Suprapubic skin (tissue), 3 donors: ENCODE results near the gene RPL36AL.

Experiments
- CTCF ChIP-seq, 2 donors: fragments of 200-600 bp in 1 of 2; fragments of 450-650 bp in 1 of 2; sonication (generic) in 1 of 2; IDR thresholded peaks; one replicate each; pipeline ENCODE4 v1.5.1; 2016 to 2019; ENCODE audit warnings: antibody characterized with exemption in 2 of 2, mild to moderate bottlenecking in 1 of 2, moderate library complexity in 1 of 2
- POLR2A ChIP-seq, 2 donors: fragments of 450-650 bp; IDR thresholded peaks; one replicate each; pipeline ENCODE4 v1.6.1; 2017; ENCODE audit warnings: antibody characterized with exemption in 2 of 2, mild to moderate bottlenecking in 2 of 2, moderate library complexity in 2 of 2

- TF ChIP-seq POLR2A (IDR thresholded peaks at IDR 0.05) (no peak), CTCF (IDR thresholded peaks at IDR 0.05) (no peak)
These were observed 8.2 kb downstream of the RPL36AL start for GRCh38 chr14:49612251-49612650.
